ENCODE data around the gene SCRN3. TPM values are rescaled to one million over a fixed set of nuclear protein-coding genes. Genes with fewer than 3 reads are reported as not detected.

The SCRN3 gene
- polyA plus RNA-seq, 1 donor from 2014 or later = 57.1 TPM

- Histone ChIP-seq H3K9ac (ENCODE audit: low read length) (no peak overlapping the region), H3K27me3 (ENCODE audit: insufficient read depth, low read depth, low read length) (no peaks in the 10 kb centered on the region), H3K4me2 (ENCODE audit: low read length) (no peak overlapping the region), H3K27ac (ENCODE audit: low read length) (no peak overlapping the region), H3F3A (ENCODE audit: insufficient read depth, low read length, poor library complexity, severe bottlenecking) (no peaks in the 10 kb centered on the region), H4K20me1 (ENCODE audit: insufficient read depth) (no peaks in the 10 kb centered on the region), H3K4me3 (ENCODE audit: low read length) (no peak overlapping the region), H3K9me2 (ENCODE audit: insufficient read depth, low read length) (no peaks in the 10 kb centered on the region), H2AFZ (ENCODE audit: low read depth, low read length) (no peak overlapping the region), H3K36me3 (ENCODE audit: insufficient read depth, low read length) (peaks cover 8% of the 10 kb centered on the region), H3K9me3 (ENCODE audit: low read length) (peaks cover 6% of the 10 kb centered on the region), H3K79me2 (replicated peaks; ENCODE audit: insufficient read depth, low read length) (no peaks in the 10 kb centered on the region)
- TF ChIP-seq TAF1 (IDR thresholded peaks at IDR 0.05; ENCODE audit: low read depth) = no peak
Observed at GRCh38 chr2:174365571-174365970, 30.0 kb upstream of the SCRN3 start.

GRCh38 chr2:174368691-174369090 is 26.8 kb upstream of the SCRN3 start:
- Histone ChIP-seq H3K36me3 (ENCODE audit: insufficient read depth, low read length) (peaks cover 8% of the 10 kb centered on the region), H3F3A (ENCODE audit: insufficient read depth, low read length, poor library complexity, severe bottlenecking) (no peaks in the 10 kb centered on the region), H3K9me3 (ENCODE audit: low read length) (peaks cover 5% of the 10 kb centered on the region), H2AFZ (ENCODE audit: low read depth, low read length) (no peak overlapping the region), H3K4me3 (ENCODE audit: low read length) (no peak overlapping the region), H4K20me1 (ENCODE audit: insufficient read depth) (no peaks in the 10 kb centered on the region), H3K27me3 (ENCODE audit: insufficient read depth, low read depth, low read length) (no peaks in the 10 kb centered on the region), H3K4me2 (ENCODE audit: low read length) (no peak overlapping the region), H3K27ac (ENCODE audit: low read length) (no peak overlapping the region), H3K9me2 (ENCODE audit: insufficient read depth, low read length) (no peaks in the 10 kb centered on the region), H3K79me2 (replicated peaks; ENCODE audit: insufficient read depth, low read length) (no peaks in the 10 kb centered on the region), H3K9ac (ENCODE audit: low read length) (no peak overlapping the region)
- TF ChIP-seq POLR2AphosphoS5 (IDR thresholded peaks at IDR 0.05) = no peak

GRCh38 chr2:174376967-174377366 is 18.6 kb upstream of the SCRN3 start:
- no peaks in the 10 kb centered on the region for H4K20me1 ChIP-seq (ENCODE audit: insufficient read depth)
- H3K4me2 ChIP-seq (ENCODE audit: low read length) = no peak overlapping the region
- H3K4me3 ChIP-seq (ENCODE audit: low read length) = no peak overlapping the region
- no peaks in the 10 kb centered on the region for H3K9me3 ChIP-seq (ENCODE audit: low read length)
- H3K79me2 ChIP-seq (replicated peaks; ENCODE audit: insufficient read depth, low read length) = no peaks in the 10 kb centered on the region
- no peak overlapping the region for H3K27ac ChIP-seq (ENCODE audit: low read length)
- no peaks in the 10 kb centered on the region for H3K9me2 ChIP-seq (ENCODE audit: insufficient read depth, low read length)
- no peak overlapping the region for H3K9ac ChIP-seq (ENCODE audit: low read length)
- H2AFZ ChIP-seq (ENCODE audit: low read depth, low read length) = no peak overlapping the region
- H3F3A ChIP-seq (ENCODE audit: insufficient read depth, low read length, poor library complexity, severe bottlenecking) = no peaks in the 10 kb centered on the region
- no peaks in the 10 kb centered on the region for H3K27me3 ChIP-seq (ENCODE audit: insufficient read depth, low read depth, low read length)
- no peak for TF ChIP-seq POLR2AphosphoS5 (IDR thresholded peaks at IDR 0.05)
- no peak for TF ChIP-seq RAD21 (conservative IDR thresholded peaks at IDR 0.05)
- no peak for TF ChIP-seq EP300 (conservative IDR thresholded peaks at IDR 0.05; ENCODE audit: poor library complexity, severe bottlenecking)
- TF ChIP-seq TAF1 (IDR thresholded peaks at IDR 0.05; ENCODE audit: low read depth) = no peak
- no peak for TF ChIP-seq REST (IDR thresholded peaks at IDR 0.05; ENCODE audit: borderline replicate concordance)
- TF ChIP-seq CTCF (IDR thresholded peaks at IDR 0.05; ENCODE audit: poor library complexity, severe bottlenecking) = no peak
- no peak for TF ChIP-seq EZH2 (IDR thresholded peaks at IDR 0.05; ENCODE audit: borderline replicate concordance, insufficient read depth, low read length, poor library complexity, severe bottlenecking)
- TF ChIP-seq MXI1 (conservative IDR thresholded peaks at IDR 0.05; ENCODE audit: poor library complexity, severe bottlenecking) = no peak
- TF ChIP-seq SMC3 (conservative IDR thresholded peaks at IDR 0.05; ENCODE audit: poor library complexity) = no peak
- H3K36me3 ChIP-seq (ENCODE audit: insufficient read depth, low read length) = no peaks in the 10 kb centered on the region

Data from neural cell (in vitro differentiated cells).